HUES48 (cell line): ENCODE measurements around the gene IRX4.
A peak's percentile ranks its signal among the peaks of the same experiment; 100 is the strongest.

Experiments used
- H3K27ac ChIP-seq: one replicate; pipeline ENCODE4 v1.7.0; 2013; ENCODE audit warnings: low read depth, low read length, inconsistent platforms
- H3K27me3 ChIP-seq: 2 replicates; pipeline ENCODE4 v1.6.1; 2013; ENCODE audit warnings: mild to moderate bottlenecking, low read length; ENCODE audit not compliant: control insufficient read depth, insufficient read depth
- H3K36me3 ChIP-seq: 2 replicates; pipeline ENCODE4 v1.6.1; 2013; ENCODE audit warnings: low read length; ENCODE audit not compliant: control insufficient read depth, insufficient read depth
- H3K4me1 ChIP-seq: 2 replicates; pipeline ENCODE4 v1.6.1; 2013; ENCODE audit warnings: mild to moderate bottlenecking, low read length; ENCODE audit not compliant: control insufficient read depth, insufficient read depth
- H3K4me3 ChIP-seq: 2 replicates; pipeline ENCODE4 v1.5.1; 2013; ENCODE audit warnings: mild to moderate bottlenecking, low read depth, low read length
- H3K9ac ChIP-seq: 2 replicates; pipeline ENCODE4 v1.6.1; 2013; ENCODE audit warnings: mild to moderate bottlenecking, low read depth, low read length, moderate library complexity
- H3K9me3 ChIP-seq: 2 replicates; pipeline ENCODE4 v1.6.1; 2013; ENCODE audit warnings: low read length; ENCODE audit not compliant: control insufficient read depth, insufficient read depth

IRX4 gene

GRCh38 chr5:1882337-1883119 is at the start of gene IRX4:
TSS of gene IRX4 (minus strand) at chr5:1882925. CDS start at chr5:1882647, 278 bp downstream.
- H3K4me3 ChIP-seq = peak within 1 kb of the TSS; percentile 57
- peaks cover 34% of the 10 kb centered on the region for H3K4me1 ChIP-seq
- no peak within 1 kb of the TSS for H3K27ac ChIP-seq
- H3K27me3 ChIP-seq = peaks cover 99% of the 10 kb centered on the region
- H3K36me3 ChIP-seq = no peaks in the 10 kb centered on the region
- H3K9me3 ChIP-seq = no peaks in the 10 kb centered on the region
- H3K9ac ChIP-seq = no peak within 1 kb of the TSS

GRCh38 chr5:1931604-1932231 is 49.0 kb upstream of the IRX4 start:
- Histone ChIP-seq H3K27me3 (peaks cover 31% of the 10 kb centered on the region), H3K27ac (no peak overlapping the region), H3K9me3 (no peaks in the 10 kb centered on the region), H3K36me3 (no peaks in the 10 kb centered on the region), H3K4me1 (peaks cover 10% of the 10 kb centered on the region; the same call in 1 of the 2 replicates), H3K9ac (no peak overlapping the region), H3K4me3 (peak overlapping the region; percentile 66)

GRCh38 chr5:1930880-1931603 is 48.3 kb upstream of the IRX4 start:
- Histone ChIP-seq H3K27ac (no peak overlapping the region), H3K9me3 (no peaks in the 10 kb centered on the region), H3K4me3 (peak overlapping the region; percentile 66), H3K36me3 (no peaks in the 10 kb centered on the region), H3K27me3 (peaks cover 31% of the 10 kb centered on the region), H3K9ac (no peak overlapping the region), H3K4me1 (peaks cover 10% of the 10 kb centered on the region; the same call in 1 of the 2 replicates)

- Histone ChIP-seq H3K27me3 (peaks cover 31% of the 10 kb centered on the region), H3K4me3 (peak overlapping the region; percentile 66), H3K9ac (no peak overlapping the region)
Measured at GRCh38 chr5:1930501-1930879, 47.8 kb upstream of the IRX4 start.

GRCh38 chr5:1929108-1929991 is 46.6 kb upstream of the IRX4 start:
- peaks cover 31% of the 10 kb centered on the region for H3K27me3 ChIP-seq

More at GRCh38 chr5:1930501-1930879, 47.8 kb upstream of the IRX4 start:
- H3K9me3 ChIP-seq = no peaks in the 10 kb centered on the region
- peaks cover 10% of the 10 kb centered on the region; the same call in 1 of the 2 replicates for H3K4me1 ChIP-seq
- no peaks in the 10 kb centered on the region for H3K36me3 ChIP-seq
- H3K27ac ChIP-seq = no peak overlapping the region

GRCh38 chr5:1926471-1927341 is 44.0 kb upstream of the IRX4 start:
- Histone ChIP-seq H3K9ac (no peak overlapping the region), H3K4me1 (peaks cover 7% of the 10 kb centered on the region; the same call in 1 of the 2 replicates), H3K4me3 (no peak overlapping the region), H3K36me3 (no peaks in the 10 kb centered on the region), H3K27me3 (peaks cover 17% of the 10 kb centered on the region), H3K27ac (no peak overlapping the region), H3K9me3 (no peaks in the 10 kb centered on the region)

More at GRCh38 chr5:1929108-1929991, 46.6 kb upstream of the IRX4 start:
- no peak overlapping the region for H3K27ac ChIP-seq
- H3K4me1 ChIP-seq = peaks cover 10% of the 10 kb centered on the region; the same call in 1 of the 2 replicates
- no peaks in the 10 kb centered on the region for H3K9me3 ChIP-seq
- no peak overlapping the region for H3K4me3 ChIP-seq
- no peaks in the 10 kb centered on the region for H3K36me3 ChIP-seq
- H3K9ac ChIP-seq = no peak overlapping the region

GRCh38 chr5:1926071-1926440 is 43.3 kb upstream of the IRX4 start:
- Histone ChIP-seq H3K27me3 (peaks cover 10% of the 10 kb centered on the region), H3K4me1 (peaks cover 5% of the 10 kb centered on the region; the same call in 1 of the 2 replicates), H3K9ac (no peak overlapping the region)

GRCh38 chr5:1925111-1926070 is 42.7 kb upstream of the IRX4 start:
- no peak overlapping the region for H3K4me3 ChIP-seq
- H3K9me3 ChIP-seq = no peaks in the 10 kb centered on the region
- peaks cover 5% of the 10 kb centered on the region; the same call in 1 of the 2 replicates for H3K4me1 ChIP-seq
- H3K27ac ChIP-seq = no peak overlapping the region
- H3K9ac ChIP-seq = no peak overlapping the region
- no peaks in the 10 kb centered on the region for H3K36me3 ChIP-seq
- peaks cover 4% of the 10 kb centered on the region for H3K27me3 ChIP-seq

More at GRCh38 chr5:1926071-1926440, 43.3 kb upstream of the IRX4 start:
- H3K4me3 ChIP-seq = no peak overlapping the region
- H3K36me3 ChIP-seq = no peaks in the 10 kb centered on the region
- no peaks in the 10 kb centered on the region for H3K9me3 ChIP-seq
- H3K27ac ChIP-seq = no peak overlapping the region

- Histone ChIP-seq H3K4me1 (peaks cover 5% of the 10 kb centered on the region; the same call in 1 of the 2 replicates), H3K27me3 (no peaks in the 10 kb centered on the region), H3K9me3 (no peaks in the 10 kb centered on the region), H3K4me3 (no peak overlapping the region), H3K9ac (no peak overlapping the region), H3K36me3 (no peaks in the 10 kb centered on the region), H3K27ac (no peak overlapping the region)
Measured at GRCh38 chr5:1923766-1924165, 41.0 kb upstream of the IRX4 start.
